Lower leg skin (tissue), 3 donors: Measurements from ENCODE around the gene PPP6R3.

Experiments
- POLR2A ChIP-seq, 2 donors: fragments of 450-650 bp; IDR thresholded peaks; one replicate each; pipeline ENCODE4 v1.6.1; 2016 to 2017; ENCODE audit warnings: antibody characterized with exemption in 2 of 2, mild to moderate bottlenecking in 1 of 2, moderate library complexity in 1 of 2
- TF ChIP-seq, protein P1 (sequence below), 3 donors: fragments of 450-650 bp; IDR thresholded peaks; one replicate each; pipeline ENCODE4 v1.5.1; 2016; ENCODE audit warnings: antibody characterized with exemption in 3 of 3, mild to moderate bottlenecking in 3 of 3, moderate library complexity in 2 of 3

- TF ChIP-seq, protein P1, sequence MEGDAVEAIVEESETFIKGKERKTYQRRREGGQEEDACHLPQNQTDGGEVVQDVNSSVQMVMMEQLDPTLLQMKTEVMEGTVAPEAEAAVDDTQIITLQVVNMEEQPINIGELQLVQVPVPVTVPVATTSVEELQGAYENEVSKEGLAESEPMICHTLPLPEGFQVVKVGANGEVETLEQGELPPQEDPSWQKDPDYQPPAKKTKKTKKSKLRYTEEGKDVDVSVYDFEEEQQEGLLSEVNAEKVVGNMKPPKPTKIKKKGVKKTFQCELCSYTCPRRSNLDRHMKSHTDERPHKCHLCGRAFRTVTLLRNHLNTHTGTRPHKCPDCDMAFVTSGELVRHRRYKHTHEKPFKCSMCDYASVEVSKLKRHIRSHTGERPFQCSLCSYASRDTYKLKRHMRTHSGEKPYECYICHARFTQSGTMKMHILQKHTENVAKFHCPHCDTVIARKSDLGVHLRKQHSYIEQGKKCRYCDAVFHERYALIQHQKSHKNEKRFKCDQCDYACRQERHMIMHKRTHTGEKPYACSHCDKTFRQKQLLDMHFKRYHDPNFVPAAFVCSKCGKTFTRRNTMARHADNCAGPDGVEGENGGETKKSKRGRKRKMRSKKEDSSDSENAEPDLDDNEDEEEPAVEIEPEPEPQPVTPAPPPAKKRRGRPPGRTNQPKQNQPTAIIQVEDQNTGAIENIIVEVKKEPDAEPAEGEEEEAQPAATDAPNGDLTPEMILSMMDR (IDR thresholded peaks at IDR 0.05) = no peak
- no peak for TF ChIP-seq POLR2A (IDR thresholded peaks at IDR 0.05)
Observed at GRCh38 chr11:68646832-68647231, 186.3 kb downstream of the PPP6R3 start.
